Gastroesophageal sphincter (tissue), 3 donors: ENCODE measurements around the gene PTPRG.

Experiments used
- EP300 ChIP-seq: sonication (generic); formaldehyde crosslinking; IDR thresholded peaks from one replicate; pipeline ENCODE4 v1.6.1; 2017; ENCODE audit warnings: antibody characterized with exemption, mild to moderate bottlenecking
- TF ChIP-seq, protein P1 (sequence below), 4 experiments: fragments of 200-600 bp in 2 of 4; fragments of 450-650 bp in 2 of 4; sonication (generic) in 1 of 4; IDR thresholded peaks; one replicate each; pipeline ENCODE4 v1.5.1; 2017 to 2019; ENCODE audit warnings: antibody characterized with exemption in 4 of 4, mild to moderate bottlenecking in 2 of 4, moderate library complexity in 2 of 4

DNA sequence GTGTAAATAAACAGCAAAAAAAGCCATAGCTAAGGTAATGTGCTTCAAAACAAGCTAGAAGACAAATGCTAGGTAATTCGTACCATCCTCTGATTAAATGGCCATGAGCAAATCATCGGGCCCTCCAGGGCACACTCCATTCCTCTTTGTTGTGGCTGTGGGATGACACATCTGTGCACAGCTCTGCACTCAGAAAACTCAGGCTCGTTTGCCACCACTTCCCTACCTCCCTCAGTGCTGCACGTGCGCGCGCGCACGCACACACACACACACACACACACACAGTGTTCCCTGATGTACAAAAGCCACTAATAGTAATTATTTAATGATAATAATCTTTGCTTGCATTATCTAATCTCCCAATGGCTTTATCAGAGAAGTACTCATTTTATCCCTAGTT lies 475.4 kb downstream of the PTPRG start:
- TF ChIP-seq, protein P1, sequence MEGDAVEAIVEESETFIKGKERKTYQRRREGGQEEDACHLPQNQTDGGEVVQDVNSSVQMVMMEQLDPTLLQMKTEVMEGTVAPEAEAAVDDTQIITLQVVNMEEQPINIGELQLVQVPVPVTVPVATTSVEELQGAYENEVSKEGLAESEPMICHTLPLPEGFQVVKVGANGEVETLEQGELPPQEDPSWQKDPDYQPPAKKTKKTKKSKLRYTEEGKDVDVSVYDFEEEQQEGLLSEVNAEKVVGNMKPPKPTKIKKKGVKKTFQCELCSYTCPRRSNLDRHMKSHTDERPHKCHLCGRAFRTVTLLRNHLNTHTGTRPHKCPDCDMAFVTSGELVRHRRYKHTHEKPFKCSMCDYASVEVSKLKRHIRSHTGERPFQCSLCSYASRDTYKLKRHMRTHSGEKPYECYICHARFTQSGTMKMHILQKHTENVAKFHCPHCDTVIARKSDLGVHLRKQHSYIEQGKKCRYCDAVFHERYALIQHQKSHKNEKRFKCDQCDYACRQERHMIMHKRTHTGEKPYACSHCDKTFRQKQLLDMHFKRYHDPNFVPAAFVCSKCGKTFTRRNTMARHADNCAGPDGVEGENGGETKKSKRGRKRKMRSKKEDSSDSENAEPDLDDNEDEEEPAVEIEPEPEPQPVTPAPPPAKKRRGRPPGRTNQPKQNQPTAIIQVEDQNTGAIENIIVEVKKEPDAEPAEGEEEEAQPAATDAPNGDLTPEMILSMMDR (IDR thresholded peaks at IDR 0.05): no peak
- no peak for TF ChIP-seq EP300
